Measurements from ENCODE around the gene NACC2. TPM values are rescaled to one million over a fixed set of nuclear protein-coding genes. Genes with fewer than 3 reads are reported as not detected.

The NACC2 gene
- total and polyA plus RNA-seq, 9 of the 15 experiments (the other 6 are each of a cell fraction or from before 2014, with no cell fraction given), result 0.70 to 25.1 (median 5.6) TPM

GRCh38 chr9:136118320-136119060, 23.4 kb upstream of the NACC2 start, which contains the start of gene TMEM250 (continued):
- TF ChIP-seq CHD4 (IDR thresholded peaks at IDR 0.05; ENCODE audit: insufficient read depth, insufficient replicate concordance, low read depth, low read length, poor library complexity, severe bottlenecking), result no peak
- no peak for TF ChIP-seq ZC3H4 (CRISPR knock-in tag; IDR thresholded peaks at IDR 0.05; ENCODE audit: borderline replicate concordance)
- TF ChIP-seq ZNF79 (CRISPR knock-in tag; IDR thresholded peaks at IDR 0.05; ENCODE audit: low read depth), result no peak
- no peak for TF ChIP-seq ZNF780A (CRISPR knock-in tag; IDR thresholded peaks at IDR 0.05)
- TF ChIP-seq ZSCAN29 (IDR thresholded peaks at IDR 0.05), result no peak
- 0 out of 2 replicates have a peak, but pooled peaks have one; percentile 17 for TF ChIP-seq ERF (CRISPR knock-in tag; IDR thresholded peaks at IDR 0.05)
- TF ChIP-seq, protein P1, sequence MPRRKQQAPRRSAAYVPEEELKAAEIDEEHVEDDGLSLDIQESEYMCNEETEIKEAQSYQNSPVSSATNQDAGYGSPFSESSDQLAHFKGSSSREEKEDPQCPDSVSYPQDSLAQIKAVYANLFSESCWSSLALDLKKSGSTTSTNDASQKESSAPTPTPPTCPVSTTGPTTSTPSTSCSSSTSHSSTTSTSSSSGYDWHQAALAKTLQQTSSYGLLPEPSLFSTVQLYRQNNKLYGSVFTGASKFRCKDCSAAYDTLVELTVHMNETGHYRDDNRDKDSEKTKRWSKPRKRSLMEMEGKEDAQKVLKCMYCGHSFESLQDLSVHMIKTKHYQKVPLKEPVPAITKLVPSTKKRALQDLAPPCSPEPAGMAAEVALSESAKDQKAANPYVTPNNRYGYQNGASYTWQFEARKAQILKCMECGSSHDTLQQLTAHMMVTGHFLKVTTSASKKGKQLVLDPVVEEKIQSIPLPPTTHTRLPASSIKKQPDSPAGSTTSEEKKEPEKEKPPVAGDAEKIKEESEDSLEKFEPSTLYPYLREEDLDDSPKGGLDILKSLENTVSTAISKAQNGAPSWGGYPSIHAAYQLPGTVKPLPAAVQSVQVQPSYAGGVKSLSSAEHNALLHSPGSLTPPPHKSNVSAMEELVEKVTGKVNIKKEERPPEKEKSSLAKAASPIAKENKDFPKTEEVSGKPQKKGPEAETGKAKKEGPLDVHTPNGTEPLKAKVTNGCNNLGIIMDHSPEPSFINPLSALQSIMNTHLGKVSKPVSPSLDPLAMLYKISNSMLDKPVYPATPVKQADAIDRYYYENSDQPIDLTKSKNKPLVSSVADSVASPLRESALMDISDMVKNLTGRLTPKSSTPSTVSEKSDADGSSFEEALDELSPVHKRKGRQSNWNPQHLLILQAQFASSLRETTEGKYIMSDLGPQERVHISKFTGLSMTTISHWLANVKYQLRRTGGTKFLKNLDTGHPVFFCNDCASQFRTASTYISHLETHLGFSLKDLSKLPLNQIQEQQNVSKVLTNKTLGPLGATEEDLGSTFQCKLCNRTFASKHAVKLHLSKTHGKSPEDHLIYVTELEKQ (CRISPR knock-in tag; IDR thresholded peaks at IDR 0.05), result no peak
- no peak for TF ChIP-seq HMG20A (CRISPR knock-in tag; conservative IDR thresholded peaks at IDR 0.05)
- no peak for TF ChIP-seq SNIP1 (IDR thresholded peaks at IDR 0.05; ENCODE audit: low read depth)
- no peak for TF ChIP-seq ZC3H11A (IDR thresholded peaks at IDR 0.05; ENCODE audit: low read depth, low read length)
- TF ChIP-seq CBFB (CRISPR knock-in tag; IDR thresholded peaks at IDR 0.05), result no peak
- no peak for TF ChIP-seq E4F1 (CRISPR knock-in tag; IDR thresholded peaks at IDR 0.05; ENCODE audit: borderline replicate concordance)
- TF ChIP-seq RBM39 (optimal IDR thresholded peaks at IDR 0.05; ENCODE audit: low read depth, low read length), result no peak
- no peak for TF ChIP-seq ZNF133 (CRISPR knock-in tag; IDR thresholded peaks at IDR 0.05)
- TF ChIP-seq RAD51 (IDR thresholded peaks at IDR 0.05; ENCODE audit: borderline replicate concordance, low read depth), result no peak
- no peak for TF ChIP-seq BMI1 (IDR thresholded peaks at IDR 0.05; ENCODE audit: low read length)
- TF ChIP-seq MAFF (IDR thresholded peaks at IDR 0.05; ENCODE audit: low read length), result no peak
- TF ChIP-seq TFAM (CRISPR knock-in tag; conservative IDR thresholded peaks at IDR 0.05), result no peak
- TF ChIP-seq TAF7 (tag; IDR thresholded peaks at IDR 0.05), result no peak
- peak; percentile 76 to 93 for TF ChIP-seq MNT (conservative IDR thresholded peaks at IDR 0.05)
- TF ChIP-seq ARID2 (IDR thresholded peaks at IDR 0.05), result no peak
- TF ChIP-seq ZBTB17 (CRISPR knock-in tag; IDR thresholded peaks at IDR 0.05), result no peak; the same call in 1 of the 2 replicates
- no peak for TF ChIP-seq SAFB2 (IDR thresholded peaks at IDR 0.05; ENCODE audit: borderline replicate concordance, low read depth, low read length, severe bottlenecking)

Measured in K562 (cell line).